Loucy (cell line): ENCODE measurements around the gene RASSF5.

Experiments
- EZH2phosphoT487 ChIP-seq: fragments of 200-600 bp; IDR thresholded peaks from 2 replicates; pipeline ENCODE4 v1.6.1; 2018; ENCODE audit warnings: antibody characterized with exemption, mild to moderate bottlenecking, moderate library complexity, borderline replicate concordance
- TF ChIP-seq, protein P1 (sequence below): fragments of 200-600 bp; sonication (generic); conservative IDR thresholded peaks from 2 replicates; pipeline ENCODE4 v1.5.1; 2014; ENCODE audit warnings: mild to moderate bottlenecking, antibody characterized with exemption, low read length

DNA sequence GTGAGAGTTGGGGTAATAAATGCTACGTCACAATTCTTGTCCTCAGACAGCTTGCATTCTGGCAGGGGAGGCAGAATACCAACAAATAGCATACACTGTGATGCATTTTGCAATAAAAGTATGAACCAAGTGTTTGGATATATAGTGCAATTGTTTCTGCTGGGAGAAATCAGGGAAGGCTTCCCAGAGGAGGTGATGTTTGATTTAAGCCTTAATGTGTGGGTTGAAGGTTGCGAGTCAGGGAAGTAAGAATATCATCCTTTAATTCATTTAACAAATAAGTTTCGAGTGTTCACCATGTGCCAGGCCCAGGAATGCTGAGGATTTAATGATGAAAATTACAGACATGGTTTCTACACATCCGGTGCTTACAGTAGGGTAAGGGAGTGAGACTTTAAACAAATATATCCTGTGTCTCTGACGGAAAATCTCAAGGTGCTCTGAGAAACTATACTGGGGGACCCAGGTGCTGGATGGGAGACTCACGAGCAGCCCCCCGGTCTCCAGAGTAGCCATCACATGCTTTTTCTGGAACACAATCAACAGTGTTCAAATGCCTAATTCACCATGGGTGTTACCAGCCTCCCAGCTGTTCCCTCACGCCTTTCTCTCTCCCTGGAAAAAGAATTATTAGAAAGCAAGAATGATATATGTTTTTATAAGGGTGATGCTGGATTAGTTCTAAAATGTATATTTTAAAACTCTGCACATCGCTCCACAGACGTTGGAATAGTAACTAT lies 31.7 kb downstream of the RASSF5 start:
- TF ChIP-seq, protein P1, sequence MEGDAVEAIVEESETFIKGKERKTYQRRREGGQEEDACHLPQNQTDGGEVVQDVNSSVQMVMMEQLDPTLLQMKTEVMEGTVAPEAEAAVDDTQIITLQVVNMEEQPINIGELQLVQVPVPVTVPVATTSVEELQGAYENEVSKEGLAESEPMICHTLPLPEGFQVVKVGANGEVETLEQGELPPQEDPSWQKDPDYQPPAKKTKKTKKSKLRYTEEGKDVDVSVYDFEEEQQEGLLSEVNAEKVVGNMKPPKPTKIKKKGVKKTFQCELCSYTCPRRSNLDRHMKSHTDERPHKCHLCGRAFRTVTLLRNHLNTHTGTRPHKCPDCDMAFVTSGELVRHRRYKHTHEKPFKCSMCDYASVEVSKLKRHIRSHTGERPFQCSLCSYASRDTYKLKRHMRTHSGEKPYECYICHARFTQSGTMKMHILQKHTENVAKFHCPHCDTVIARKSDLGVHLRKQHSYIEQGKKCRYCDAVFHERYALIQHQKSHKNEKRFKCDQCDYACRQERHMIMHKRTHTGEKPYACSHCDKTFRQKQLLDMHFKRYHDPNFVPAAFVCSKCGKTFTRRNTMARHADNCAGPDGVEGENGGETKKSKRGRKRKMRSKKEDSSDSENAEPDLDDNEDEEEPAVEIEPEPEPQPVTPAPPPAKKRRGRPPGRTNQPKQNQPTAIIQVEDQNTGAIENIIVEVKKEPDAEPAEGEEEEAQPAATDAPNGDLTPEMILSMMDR = no peak
- no peak for TF ChIP-seq EZH2phosphoT487
